ENCODE measurements around the gene NCBP1. TPM values are rescaled to one million over a fixed set of nuclear protein-coding genes. Genes with fewer than 3 reads are reported as not detected.

The NCBP1 gene
- polyA plus RNA-seq, 2 of the 4 experiments (the other 2 are of a cell fraction) = 31.8 to 48.2 TPM

- TF ChIP-seq CTCF (IDR thresholded peaks at IDR 0.05) (peak; percentile 83), SMC3 (IDR thresholded peaks at IDR 0.05) (peak; percentile 88), ATOH8 (CRISPR knock-in tag; IDR thresholded peaks at IDR 0.05; ENCODE audit: low read depth) (no peak), RAD21 (conservative IDR thresholded peaks at IDR 0.05 in 1 of 2, IDR thresholded peaks at IDR 0.05 in 1 of 2) (peak; percentile 72 to 75)
- Histone ChIP-seq H3K4me2 (0 out of 3 replicates have a peak overlapping the region, but pooled peaks have one; percentile 12), H3K4me1 (no peaks in the 10 kb centered on the region), H3K9me3 (no peaks in the 10 kb centered on the region), H3K27ac (no peak overlapping the region), H3K4me3 (no peak overlapping the region)
- POLR2A ChIA-PET = interaction anchor here (1.1 to 1.6 kb wide), 4 partner anchors 34 to 212 kb away, joined by 3 to 13 read pairs (median 6); partner anchors contain the start of genes NCBP1 and TSTD2
- DNase-seq (ENCODE audit: low read depth in 1 of 2, low spot score in 1 of 2) (peak; percentile 61 to 81), FAIRE-seq (peak; percentile 49), ATAC-seq (peak; percentile 89 to 94)
- 16% methylated on average over 11 of the region's 11 CpGs for WGBS (ENCODE audit: missing lambda C conversion rate)
- CTCF ChIA-PET = interaction anchor here (0.5 to 13.8 kb wide), 63 partner anchors 9 to 760 kb away, joined by 3 to 340 read pairs (median 6); partner anchors contain the start of genes NCBP1, TDRD7, TMOD1 and TSTD2
These were observed 34.9 kb upstream of the NCBP1 start for GRCh38 chr9:97598461-97599288.

- no peak overlapping the region for H3K27ac ChIP-seq
- no peaks in the 10 kb centered on the region for H3K4me1 ChIP-seq
- H3K9me3 ChIP-seq = no peaks in the 10 kb centered on the region
- POLR2A ChIA-PET = interaction anchor here (1.1 to 1.6 kb wide), 4 partner anchors 34 to 212 kb away, joined by 3 to 13 read pairs (median 6); partner anchors contain the start of genes NCBP1 and TSTD2
- no peak overlapping the region for H3K4me3 ChIP-seq
- DNase-seq (ENCODE audit: low read depth in 1 of 2, low spot score in 1 of 2) = no peak
- CTCF ChIA-PET = interaction anchor here (0.7 to 13.8 kb wide), 50 partner anchors 9 to 742 kb away, joined by 3 to 340 read pairs (median 6); partner anchors contain the start of genes NCBP1, TDRD7, TMOD1 and TSTD2
- WGBS (ENCODE audit: missing lambda C conversion rate) = 67% methylated on average over 7 of the region's 7 CpGs
- TF ChIP-seq HMGXB4 (CRISPR knock-in tag; IDR thresholded peaks at IDR 0.05; ENCODE audit: borderline replicate concordance) = no peak
- no peak for TF ChIP-seq CHD4 (IDR thresholded peaks at IDR 0.05; ENCODE audit: borderline replicate concordance)
- no peak for TF ChIP-seq ATOH8 (CRISPR knock-in tag; IDR thresholded peaks at IDR 0.05; ENCODE audit: low read depth)
- TF ChIP-seq CTCF (IDR thresholded peaks at IDR 0.05) = no peak
- no peak for TF ChIP-seq RARB (CRISPR knock-in tag; IDR thresholded peaks at IDR 0.05)
- no peak for TF ChIP-seq HOXB13 (CRISPR knock-in tag; IDR thresholded peaks at IDR 0.05; ENCODE audit: low read depth)
- no peak for TF ChIP-seq KDM1A (IDR thresholded peaks at IDR 0.05; ENCODE audit: low read depth)
- no peak for TF ChIP-seq FOSB (CRISPR knock-in tag; IDR thresholded peaks at IDR 0.05)
- TF ChIP-seq POLR2A (IDR thresholded peaks at IDR 0.05; ENCODE audit: low read length) = no peak
- TF ChIP-seq NR3C1 (IDR thresholded peaks at IDR 0.05) = no peak
- no peak for TF ChIP-seq ZNF302 (CRISPR knock-in tag; IDR thresholded peaks at IDR 0.05)
- TF ChIP-seq KDM5A (IDR thresholded peaks at IDR 0.05) = no peak
- no peak overlapping the region for H3K4me2 ChIP-seq
- ATAC-seq = no peak
- FAIRE-seq = no peak
These were observed 34.2 kb upstream of the NCBP1 start for GRCh38 chr9:97599314-97599846.

All from A549 (cell line).